DND-41 (cell line): ENCODE results near the gene ERAP2.

Source experiments
- CTCF ChIP-seq: IDR thresholded peaks from 2 replicates; pipeline ENCODE4 v1.5.1; 2012; ENCODE audit warnings: borderline replicate concordance, low read length, moderate library complexity, mild to moderate bottlenecking; ENCODE audit not compliant: poor library complexity, severe bottlenecking; ENCODE audit errors: extremely low read depth
- EZH2 ChIP-seq: IDR thresholded peaks from 3 replicates; pipeline ENCODE4 v1.6.1; 2012; ENCODE audit warnings: borderline replicate concordance, low read depth, mild to moderate bottlenecking, moderate library complexity, low read length, inconsistent platforms; ENCODE audit not compliant: severe bottlenecking

- TF ChIP-seq EZH2 = no peak
- TF ChIP-seq CTCF = no peak
Observed at GRCh38 chr5:96905864-96906263, 29.6 kb downstream of the ERAP2 start.
